IPS-18a (cell line): ENCODE measurements around the gene GAS2.

Experiments used
- H3K27ac ChIP-seq: one replicate; pipeline ENCODE4 v1.5.1; 2013; ENCODE audit warnings: low read length
- H3K27me3 ChIP-seq: one replicate; pipeline ENCODE4 v1.6.1; 2013; ENCODE audit warnings: mild to moderate bottlenecking, low read length; ENCODE audit not compliant: control insufficient read depth, insufficient read depth
- H3K36me3 ChIP-seq: one replicate; pipeline ENCODE4 v1.6.1; 2013; ENCODE audit warnings: low read depth, low read length; ENCODE audit not compliant: control insufficient read depth
- H3K4me1 ChIP-seq: one replicate; pipeline ENCODE4 v1.6.1; 2013; ENCODE audit warnings: low read depth, low read length; ENCODE audit not compliant: control insufficient read depth
- H3K4me3 ChIP-seq: one replicate; pipeline ENCODE4 v1.5.1; 2013; ENCODE audit warnings: low read length
- H3K9ac ChIP-seq: one replicate; pipeline ENCODE4 v1.6.1; 2013; ENCODE audit warnings: mild to moderate bottlenecking, low read length, moderate library complexity
- H3K9me3 ChIP-seq: one replicate; pipeline ENCODE4 v1.6.1; 2013; ENCODE audit warnings: low read depth, low read length; ENCODE audit not compliant: control insufficient read depth

Gene GAS2

DNA sequence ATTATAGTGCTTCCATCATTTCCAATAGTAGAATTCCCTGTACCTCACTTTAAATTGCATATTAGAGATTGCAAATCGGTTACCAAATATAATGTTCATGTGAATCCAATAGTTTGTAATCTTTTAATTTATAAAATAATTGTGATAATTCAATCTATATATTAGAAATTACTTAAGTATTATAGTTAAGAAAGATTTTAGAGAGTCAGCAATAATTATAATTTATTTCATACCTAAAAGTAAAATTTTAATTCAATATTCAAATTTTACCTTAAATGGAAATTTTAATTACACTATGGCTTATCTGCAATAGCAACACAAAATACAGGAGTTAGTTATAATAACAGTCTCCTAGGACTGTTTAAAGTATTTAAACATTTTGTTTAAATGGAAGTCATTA lies 180.3 kb downstream of the GAS2 start:
- H3K9ac ChIP-seq = no peak overlapping the region
- no peak overlapping the region for H3K27ac ChIP-seq
- H3K4me3 ChIP-seq = no peak overlapping the region
- H3K9me3 ChIP-seq = no peaks in the 10 kb centered on the region
- no peaks in the 10 kb centered on the region for H3K27me3 ChIP-seq
- H3K4me1 ChIP-seq = no peaks in the 10 kb centered on the region
- no peaks in the 10 kb centered on the region for H3K36me3 ChIP-seq

DNA sequence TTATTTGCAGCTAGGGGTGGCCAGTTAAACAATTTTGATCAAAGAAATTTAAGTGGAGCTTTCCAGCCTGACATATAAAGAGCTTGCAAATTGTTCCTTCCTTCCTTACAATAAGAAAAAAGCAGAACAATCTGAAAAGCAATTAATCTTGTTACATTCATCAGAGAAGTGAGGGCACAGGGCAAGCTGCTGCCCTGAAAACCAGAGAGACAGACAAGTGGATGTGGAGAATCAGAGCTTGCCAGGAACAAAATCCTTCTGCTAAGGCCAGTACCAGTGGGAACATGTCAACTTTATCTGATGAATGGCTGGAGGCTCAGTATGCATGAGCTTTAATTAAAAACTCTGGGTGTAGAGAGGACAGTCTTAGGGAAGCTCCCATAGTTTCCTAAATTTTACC lies 185.1 kb downstream of the GAS2 start:
- Histone ChIP-seq H3K4me3 (no peak overlapping the region), H3K4me1 (no peaks in the 10 kb centered on the region), H3K9ac (no peak overlapping the region), H3K36me3 (no peaks in the 10 kb centered on the region), H3K9me3 (no peaks in the 10 kb centered on the region), H3K27ac (no peak overlapping the region), H3K27me3 (no peaks in the 10 kb centered on the region)

DNA sequence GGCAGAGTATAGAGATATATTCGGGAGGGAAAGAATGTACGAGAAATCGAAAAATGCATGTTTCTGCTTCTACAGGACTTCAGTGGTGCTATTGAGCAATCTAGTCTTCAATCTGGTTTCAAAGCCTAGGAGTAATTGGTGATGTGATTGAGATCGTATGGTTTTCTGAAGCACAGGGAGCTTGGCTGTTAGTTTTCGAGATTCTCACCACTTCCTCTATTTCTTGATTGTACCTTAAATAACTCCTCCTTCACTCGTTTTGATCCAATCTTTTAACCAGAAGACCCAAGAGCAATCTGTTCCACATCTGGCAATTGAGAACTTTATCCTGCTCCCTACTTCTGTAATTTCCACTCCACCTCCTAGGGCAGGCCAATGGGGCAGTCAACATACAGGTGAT lies 193.3 kb downstream of the GAS2 start:
- H3K4me3 ChIP-seq = no peak overlapping the region
- H3K9ac ChIP-seq = no peak overlapping the region
- no peaks in the 10 kb centered on the region for H3K9me3 ChIP-seq
- peaks cover 4% of the 10 kb centered on the region for H3K4me1 ChIP-seq
- H3K36me3 ChIP-seq = no peaks in the 10 kb centered on the region
- no peaks in the 10 kb centered on the region for H3K27me3 ChIP-seq
- no peak overlapping the region for H3K27ac ChIP-seq

DNA sequence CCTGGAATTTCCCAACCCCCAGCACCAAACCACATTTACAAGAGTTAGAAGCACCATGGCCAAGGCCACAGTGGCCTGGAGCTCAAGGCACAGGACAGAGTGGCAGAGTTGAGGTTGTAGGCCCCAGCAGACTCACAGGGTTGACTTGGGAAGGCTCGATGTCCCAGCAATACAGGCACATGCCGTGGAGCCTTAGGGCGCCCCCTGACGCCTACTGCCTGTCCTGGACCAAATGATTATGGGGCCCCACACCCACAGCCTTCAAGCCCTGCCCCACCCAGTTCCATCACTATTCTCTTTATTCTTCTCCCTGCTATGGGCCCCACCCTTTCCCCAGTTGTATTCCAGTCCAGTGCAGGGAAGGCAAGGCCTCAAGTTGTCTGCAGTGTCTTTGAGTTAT lies 193.8 kb downstream of the GAS2 start, which contains the start of gene CCDC179:
CCDC179 (minus strand) TSS at position 234 of the 400 bp plus-strand sequence; CDS start at position 181, 53 bp downstream.
- H3K27me3 ChIP-seq = no peaks in the 10 kb centered on the region
- H3K9me3 ChIP-seq = no peaks in the 10 kb centered on the region
- no peaks in the 10 kb centered on the region for H3K36me3 ChIP-seq
- H3K27ac ChIP-seq = no peak within 1 kb of the TSS
- no peak within 1 kb of the TSS for H3K4me3 ChIP-seq
- H3K4me1 ChIP-seq = peaks cover 4% of the 10 kb centered on the region
- no peak within 1 kb of the TSS for H3K9ac ChIP-seq
